WTC11 (cell line): ENCODE results near the gene MDK. TPM values are rescaled to one million over a fixed set of nuclear protein-coding genes. Genes with fewer than 3 reads are reported as not detected.
"Not testable (repeated sequence)": the region's sequence is repeated elsewhere in the genome, so short reads cannot be mapped to it uniquely, and the experiment has no call there.

ENCODE experiments used
- ATAC-seq: fragments of 200-7000 bp; cut with Tn5 transposase; 2 replicates; pipeline ENCODE4 v1.10.0; 2021; ENCODE audit warnings: mild to moderate bottlenecking, moderate library complexity
- CTCF ChIA-PET: fragments of 300-600 bp; sonication (Branson Sonifier 250); formaldehyde crosslinking; loops from one replicate; lab custom pipeline; 2021; ENCODE audit warnings: antibody characterized with exemption; lab: Charles Lee
- POLR2A ChIA-PET: fragments of 350-600 bp; sonication (Branson Sonifier 250); formaldehyde crosslinking; loops from one replicate; lab custom pipeline; 2021; ENCODE audit warnings: antibody characterized with exemption; lab: Charles Lee
- DNase-seq: peaks from one replicate; pipeline ENCODE4 v3.0.0; 2021; ENCODE audit warnings: low spot score
- H3K27ac Mint-ChIP-seq: 2 replicates; pipeline ENCODE4 v1.8.0; 2021; ENCODE audit warnings: mixed read lengths
- H3K27me3 Mint-ChIP-seq: 2 replicates; pipeline ENCODE4 v1.8.0; 2021; ENCODE audit warnings: low read depth, mild to moderate bottlenecking, moderate library complexity, mixed read lengths
- H3K36me3 Mint-ChIP-seq: 2 replicates; pipeline ENCODE4 v1.8.0; 2021; ENCODE audit warnings: mixed read lengths
- H3K4me1 Mint-ChIP-seq: 2 replicates; pipeline ENCODE4 v1.8.0; 2022; ENCODE audit warnings: mixed read lengths
- H3K4me3 Mint-ChIP-seq: 2 replicates; pipeline ENCODE4 v1.8.0; 2021; ENCODE audit warnings: mild to moderate bottlenecking, moderate library complexity, mixed read lengths
- H3K9me3 Mint-ChIP-seq: 2 replicates; pipeline ENCODE4 v1.8.0; 2021; ENCODE audit warnings: mixed read lengths
- ATF1 ChIP-seq: sonication (generic); formaldehyde crosslinking; IDR thresholded peaks from 2 replicates; pipeline ENCODE4 v1.8.1; 2023; ENCODE audit warnings: mild to moderate bottlenecking, moderate library complexity, missing genetic modification reagents
- CREB1 ChIP-seq: sonication (generic); formaldehyde crosslinking; IDR thresholded peaks from 2 replicates; pipeline ENCODE4 v1.8.0; 2023; ENCODE audit warnings: mild to moderate bottlenecking, missing genetic modification reagents
- CREM ChIP-seq: sonication (generic); formaldehyde crosslinking; IDR thresholded peaks from 2 replicates; pipeline ENCODE4 v1.8.1; 2022; ENCODE audit warnings: mild to moderate bottlenecking, missing genetic modification reagents, moderate library complexity
- FOXK1 ChIP-seq: sonication (generic); formaldehyde crosslinking; IDR thresholded peaks from 2 replicates; pipeline ENCODE4 v1.8.0; 2022; ENCODE audit warnings: mild to moderate bottlenecking, moderate library complexity, missing genetic modification reagents
- FOXP1 ChIP-seq: sonication (generic); formaldehyde crosslinking; IDR thresholded peaks from 2 replicates; pipeline ENCODE4 v1.8.0; 2022; ENCODE audit warnings: missing genetic modification reagents, mild to moderate bottlenecking, moderate library complexity, borderline replicate concordance
- IRF2 ChIP-seq: sonication (generic); formaldehyde crosslinking; IDR thresholded peaks from 2 replicates; pipeline ENCODE4 v1.8.0; 2022; ENCODE audit warnings: low read depth, missing genetic modification reagents, borderline replicate concordance
- NFYB ChIP-seq: sonication (generic); formaldehyde crosslinking; conservative IDR thresholded peaks from 2 replicates; pipeline ENCODE4 v1.8.0; 2022; ENCODE audit warnings: low read depth, missing genetic modification reagents
- RORB ChIP-seq: fragments of 250-450 bp; sonication (Bioruptor Pico); IDR thresholded peaks from 2 replicates; pipeline ENCODE4 v1.9.0; 2021; ENCODE audit warnings: mild to moderate bottlenecking
- TCF7 ChIP-seq: sonication (generic); formaldehyde crosslinking; IDR thresholded peaks from 2 replicates; pipeline ENCODE4 v1.8.0; 2022; ENCODE audit warnings: mild to moderate bottlenecking, low read depth, missing genetic modification reagents, moderate library complexity
- ZNF138 ChIP-seq: sonication (generic); formaldehyde crosslinking; conservative IDR thresholded peaks from 2 replicates; pipeline ENCODE4 v1.8.1; 2022; ENCODE audit warnings: mild to moderate bottlenecking, moderate library complexity, missing genetic modification reagents
- ZNF232 ChIP-seq: sonication (generic); formaldehyde crosslinking; IDR thresholded peaks from 2 replicates; pipeline ENCODE4 v1.8.0; 2022; ENCODE audit warnings: mild to moderate bottlenecking, missing genetic modification reagents
- ZNF396 ChIP-seq: fragments of 250-450 bp; sonication (Bioruptor Pico); IDR thresholded peaks from 2 replicates; pipeline ENCODE4 v1.8.0; 2021; ENCODE audit warnings: mild to moderate bottlenecking, moderate library complexity, borderline replicate concordance
- ZNF416 ChIP-seq: fragments of 250-450 bp; sonication (Bioruptor Pico); IDR thresholded peaks from 2 replicates; pipeline ENCODE4 v1.9.0; 2021; ENCODE audit warnings: mild to moderate bottlenecking, inconsistent platforms
- ZNF423 ChIP-seq: fragments of 250-450 bp; sonication (Bioruptor Pico); IDR thresholded peaks from 2 replicates; pipeline ENCODE4 v2.1.2; 2022; ENCODE audit warnings: mild to moderate bottlenecking, moderate library complexity
- ZNF671 ChIP-seq: fragments of 250-450 bp; sonication (Bioruptor Pico); IDR thresholded peaks from 2 replicates; pipeline ENCODE4 v1.8.0; 2021; ENCODE audit warnings: mild to moderate bottlenecking
- total RNA-seq: library from RNA; stranded (reverse); gene quantifications from 3 replicates; pipeline ENCODE4 v1.2.3, GENCODE V29; 2021
- TF ChIP-seq, protein P1 (sequence below): sonication (generic); formaldehyde crosslinking; IDR thresholded peaks from 2 replicates; pipeline ENCODE4 v1.8.1; 2023; ENCODE audit warnings: mild to moderate bottlenecking, missing genetic modification reagents
- TF ChIP-seq, protein P2 (sequence below): sonication (generic); formaldehyde crosslinking; IDR thresholded peaks from 2 replicates; pipeline ENCODE4 v1.8.1; 2022; ENCODE audit warnings: low read depth, mild to moderate bottlenecking, moderate library complexity, missing genetic modification reagents, borderline replicate concordance
- TF ChIP-seq, protein P3 (sequence below): sonication (generic); formaldehyde crosslinking; IDR thresholded peaks from 2 replicates; pipeline ENCODE4 v1.8.0; 2022; ENCODE audit warnings: mild to moderate bottlenecking, missing genetic modification reagents

The MDK gene
- total RNA-seq, 1 experiment from 2014 or later: 560 TPM

DNA sequence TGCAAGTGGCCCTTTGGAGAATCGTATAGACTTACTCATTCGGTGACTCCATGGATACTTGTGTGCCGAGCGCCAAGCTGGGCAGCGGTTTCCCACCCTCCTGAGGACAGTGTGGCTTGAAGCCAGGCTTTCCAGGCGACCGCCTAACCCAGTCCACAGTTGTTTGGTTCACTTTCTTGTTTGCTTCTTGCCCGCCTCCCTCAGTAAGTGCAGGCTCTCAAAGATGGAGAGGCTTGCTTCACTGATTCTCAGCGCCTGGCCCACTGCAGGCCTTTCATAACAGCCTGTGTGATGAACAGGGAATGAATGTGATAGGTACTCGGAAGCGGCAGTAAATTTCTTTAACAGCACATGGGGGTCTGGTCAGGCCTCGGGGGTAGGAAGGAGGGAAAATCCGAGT lies 11.2 kb upstream of the MDK start (continued):
- no peak for TF ChIP-seq ZNF416 (CRISPR knock-in tag)
- no peak for TF ChIP-seq ZNF671
- TF ChIP-seq, protein P1, sequence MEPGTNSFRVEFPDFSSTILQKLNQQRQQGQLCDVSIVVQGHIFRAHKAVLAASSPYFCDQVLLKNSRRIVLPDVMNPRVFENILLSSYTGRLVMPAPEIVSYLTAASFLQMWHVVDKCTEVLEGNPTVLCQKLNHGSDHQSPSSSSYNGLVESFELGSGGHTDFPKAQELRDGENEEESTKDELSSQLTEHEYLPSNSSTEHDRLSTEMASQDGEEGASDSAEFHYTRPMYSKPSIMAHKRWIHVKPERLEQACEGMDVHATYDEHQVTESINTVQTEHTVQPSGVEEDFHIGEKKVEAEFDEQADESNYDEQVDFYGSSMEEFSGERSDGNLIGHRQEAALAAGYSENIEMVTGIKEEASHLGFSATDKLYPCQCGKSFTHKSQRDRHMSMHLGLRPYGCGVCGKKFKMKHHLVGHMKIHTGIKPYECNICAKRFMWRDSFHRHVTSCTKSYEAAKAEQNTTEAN (CRISPR knock-in tag): no peak
- no peak for TF ChIP-seq ZNF138 (CRISPR knock-in tag)
- TF ChIP-seq, protein P2, sequence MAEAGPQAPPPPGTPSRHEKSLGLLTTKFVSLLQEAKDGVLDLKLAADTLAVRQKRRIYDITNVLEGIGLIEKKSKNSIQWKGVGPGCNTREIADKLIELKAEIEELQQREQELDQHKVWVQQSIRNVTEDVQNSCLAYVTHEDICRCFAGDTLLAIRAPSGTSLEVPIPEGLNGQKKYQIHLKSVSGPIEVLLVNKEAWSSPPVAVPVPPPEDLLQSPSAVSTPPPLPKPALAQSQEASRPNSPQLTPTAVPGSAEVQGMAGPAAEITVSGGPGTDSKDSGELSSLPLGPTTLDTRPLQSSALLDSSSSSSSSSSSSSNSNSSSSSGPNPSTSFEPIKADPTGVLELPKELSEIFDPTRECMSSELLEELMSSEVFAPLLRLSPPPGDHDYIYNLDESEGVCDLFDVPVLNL (CRISPR knock-in tag): no peak
- no peak for TF ChIP-seq FOXK1 (CRISPR knock-in tag)
- TF ChIP-seq ZNF423 (CRISPR knock-in tag): no peak
- TF ChIP-seq RORB (CRISPR knock-in tag): no peak
- TF ChIP-seq, protein P3, sequence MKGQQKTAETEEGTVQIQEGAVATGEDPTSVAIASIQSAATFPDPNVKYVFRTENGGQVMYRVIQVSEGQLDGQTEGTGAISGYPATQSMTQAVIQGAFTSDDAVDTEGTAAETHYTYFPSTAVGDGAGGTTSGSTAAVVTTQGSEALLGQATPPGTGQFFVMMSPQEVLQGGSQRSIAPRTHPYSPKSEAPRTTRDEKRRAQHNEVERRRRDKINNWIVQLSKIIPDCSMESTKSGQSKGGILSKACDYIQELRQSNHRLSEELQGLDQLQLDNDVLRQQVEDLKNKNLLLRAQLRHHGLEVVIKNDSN (CRISPR knock-in tag): no peak
- TF ChIP-seq TCF7 (CRISPR knock-in tag): no peak
- no peak for TF ChIP-seq ZNF232
- no peak for TF ChIP-seq IRF2
- TF ChIP-seq, all 79 proteins: peak for 0

DNA sequence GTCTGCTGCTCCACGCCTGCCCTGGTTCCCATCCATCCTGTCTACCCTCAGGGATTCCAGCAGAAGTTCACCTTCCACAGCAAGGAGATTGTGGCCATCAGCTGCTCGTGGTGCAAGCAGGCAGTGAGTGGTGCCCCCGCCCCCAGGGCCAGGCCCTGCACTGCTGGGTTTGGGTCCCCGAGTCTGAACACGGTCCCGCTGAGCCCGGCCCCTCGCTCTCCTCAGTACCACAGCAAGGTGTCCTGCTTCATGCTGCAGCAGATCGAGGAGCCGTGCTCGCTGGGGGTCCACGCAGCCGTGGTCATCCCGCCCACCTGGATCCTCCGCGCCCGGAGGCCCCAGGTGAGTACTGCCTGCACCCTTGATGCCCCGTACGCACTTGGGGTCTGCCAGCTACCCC lies 10.2 kb upstream of the MDK start:
- CTCF ChIA-PET: interaction anchor here (1.3 to 11.8 kb wide), 2 partner anchors 11 to 19 kb away, joined by 4 to 231 read pairs; no protein-coding TSS in a partner anchor
- H3K4me3 Mint-ChIP-seq, H3K27me3 Mint-ChIP-seq, H3K9me3 Mint-ChIP-seq, POLR2A ChIA-PET, DNase-seq, H3K27ac Mint-ChIP-seq, ATAC-seq: not testable (repeated sequence)
- Mint-ChIP-seq H3K36me3 (peaks cover 31% of the 10 kb centered on the region), H3K4me1 (peaks cover 14% of the 10 kb centered on the region)

DNA sequence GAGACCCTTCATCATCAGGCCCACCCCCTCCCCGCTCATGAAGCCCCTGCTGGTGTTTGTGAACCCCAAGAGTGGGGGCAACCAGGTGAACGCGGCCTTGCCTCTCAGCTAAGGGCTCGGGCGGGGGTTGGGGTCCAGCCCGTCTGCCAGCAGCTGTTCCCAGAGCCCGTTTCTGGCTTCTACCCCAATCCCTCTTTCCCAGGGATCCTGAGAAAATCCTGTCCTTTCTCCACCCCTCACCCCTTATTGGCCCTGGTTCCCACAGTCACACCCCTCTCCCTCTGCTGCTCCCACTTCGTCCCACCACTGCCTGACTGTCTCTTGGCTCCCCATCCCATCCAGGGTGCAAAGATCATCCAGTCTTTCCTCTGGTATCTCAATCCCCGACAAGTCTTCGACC lies 9.4 kb upstream of the MDK start:
- Mint-ChIP-seq H3K4me1 (peaks cover 13% of the 10 kb centered on the region), H3K9me3 (no peaks in the 10 kb centered on the region), H3K36me3 (peaks cover 37% of the 10 kb centered on the region), H3K4me3 (no peak overlapping the region), H3K27me3 (no peaks in the 10 kb centered on the region), H3K27ac (no peak overlapping the region)
- ChIA-PET POLR2A (no interaction called here), CTCF (interaction anchor here (0.8 to 1.3 kb wide), 3 partner anchors 12 to 133 kb away, joined by 3 to 5 read pairs (median 4); no protein-coding TSS in a partner anchor)
- DNase-seq: no peak
- no peak for ATAC-seq
- TF ChIP-seq CREM (no peak), CREB1 (no peak), NFYB (CRISPR knock-in tag) (no peak), ATF1 (CRISPR knock-in tag) (no peak), FOXP1 (CRISPR knock-in tag) (no peak), ZNF396 (CRISPR knock-in tag) (no peak)

DNA sequence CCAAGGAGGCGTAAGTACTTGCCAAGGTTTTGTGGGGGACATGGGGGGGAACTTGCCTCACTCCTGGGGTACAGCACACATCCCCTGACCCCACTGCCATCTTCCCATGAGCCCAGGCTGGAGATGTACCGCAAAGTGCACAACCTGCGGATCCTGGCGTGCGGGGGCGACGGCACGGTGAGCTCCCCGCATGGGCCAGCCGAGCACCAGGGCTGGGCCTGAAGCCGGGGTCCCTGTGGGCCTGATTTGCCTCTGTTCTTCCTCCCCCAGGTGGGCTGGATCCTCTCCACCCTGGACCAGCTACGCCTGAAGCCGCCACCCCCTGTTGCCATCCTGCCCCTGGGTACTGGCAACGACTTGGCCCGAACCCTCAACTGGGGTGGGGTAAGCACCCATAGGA lies 9.0 kb upstream of the MDK start:
- Mint-ChIP-seq H3K36me3 (peaks cover 42% of the 10 kb centered on the region), H3K4me1 (peaks cover 10% of the 10 kb centered on the region)
- CTCF ChIA-PET: interaction anchor here (0.8 to 1.0 kb wide), 2 partner anchors 16 to 133 kb away, joined by 3 to 5 read pairs; no protein-coding TSS in a partner anchor
- H3K27me3 Mint-ChIP-seq, H3K9me3 Mint-ChIP-seq, H3K4me3 Mint-ChIP-seq, ATAC-seq, H3K27ac Mint-ChIP-seq, DNase-seq, POLR2A ChIA-PET: not testable (repeated sequence)
